ENCODE results near the gene S100A7. TPM values are rescaled to one million over a fixed set of nuclear protein-coding genes. Genes with fewer than 3 reads are reported as not detected.

Gene S100A7
- total and polyA plus RNA-seq, 3 donors from 2014 or later = not detected

DNA sequence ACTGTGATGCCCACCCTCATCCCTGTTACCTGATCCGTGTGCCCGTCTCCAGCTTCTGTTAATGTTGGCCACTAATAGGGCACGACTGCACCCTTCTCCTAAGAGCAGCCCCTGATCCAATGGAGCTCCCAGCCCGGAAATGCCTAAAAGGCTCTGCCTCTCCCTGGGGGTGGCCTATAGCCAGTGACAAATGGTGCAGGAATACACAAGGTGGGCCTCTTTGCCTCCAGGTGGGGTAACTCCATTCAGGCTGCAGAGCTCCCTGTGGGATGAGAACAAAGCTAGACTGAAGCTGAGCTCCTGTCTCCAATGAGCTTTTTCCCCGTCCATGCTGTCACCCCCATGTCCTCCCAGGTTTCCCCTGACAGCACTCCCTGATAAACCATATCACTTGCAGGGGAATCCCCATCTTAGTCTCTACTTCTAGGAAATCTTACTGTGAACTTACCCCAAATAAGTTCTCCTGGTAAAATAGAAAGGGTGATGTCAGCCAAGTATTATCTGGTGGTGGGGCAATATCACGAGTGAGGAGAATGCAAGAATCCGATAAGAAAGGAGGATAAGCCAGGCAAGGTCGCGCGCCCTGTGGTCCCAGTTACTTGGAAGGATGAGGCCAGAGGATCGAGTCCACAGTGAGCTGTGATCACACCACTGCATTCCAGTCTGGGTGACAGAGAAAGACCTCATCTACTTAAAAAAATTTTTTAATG lies 25.6 kb downstream of the S100A7 start:
- WGBS, 2 donors = 66 to 73% methylated on average over 11 of the region's 11 CpGs
- H3K36me3 ChIP-seq (ENCODE audit: low read depth, missing control alignments) = no peaks in the 10 kb centered on the region
- intact Hi-C loops (cut with DNase I; ENCODE audit: low total_unique reads) = no loop called here
- no peaks in the 10 kb centered on the region for H3K9me3 ChIP-seq
- no peaks in the 10 kb centered on the region for H3K27me3 ChIP-seq
- H3K4me1 ChIP-seq = no peaks in the 10 kb centered on the region
- TF ChIP-seq POLR2A (IDR thresholded peaks at IDR 0.05) = no peak
- TF ChIP-seq CTCF (IDR thresholded peaks at IDR 0.05) = no peak
- H3K4me3 ChIP-seq = no peak overlapping the region
- DNase-seq = no peak
- no peak overlapping the region for H3K27ac ChIP-seq

DNA sequence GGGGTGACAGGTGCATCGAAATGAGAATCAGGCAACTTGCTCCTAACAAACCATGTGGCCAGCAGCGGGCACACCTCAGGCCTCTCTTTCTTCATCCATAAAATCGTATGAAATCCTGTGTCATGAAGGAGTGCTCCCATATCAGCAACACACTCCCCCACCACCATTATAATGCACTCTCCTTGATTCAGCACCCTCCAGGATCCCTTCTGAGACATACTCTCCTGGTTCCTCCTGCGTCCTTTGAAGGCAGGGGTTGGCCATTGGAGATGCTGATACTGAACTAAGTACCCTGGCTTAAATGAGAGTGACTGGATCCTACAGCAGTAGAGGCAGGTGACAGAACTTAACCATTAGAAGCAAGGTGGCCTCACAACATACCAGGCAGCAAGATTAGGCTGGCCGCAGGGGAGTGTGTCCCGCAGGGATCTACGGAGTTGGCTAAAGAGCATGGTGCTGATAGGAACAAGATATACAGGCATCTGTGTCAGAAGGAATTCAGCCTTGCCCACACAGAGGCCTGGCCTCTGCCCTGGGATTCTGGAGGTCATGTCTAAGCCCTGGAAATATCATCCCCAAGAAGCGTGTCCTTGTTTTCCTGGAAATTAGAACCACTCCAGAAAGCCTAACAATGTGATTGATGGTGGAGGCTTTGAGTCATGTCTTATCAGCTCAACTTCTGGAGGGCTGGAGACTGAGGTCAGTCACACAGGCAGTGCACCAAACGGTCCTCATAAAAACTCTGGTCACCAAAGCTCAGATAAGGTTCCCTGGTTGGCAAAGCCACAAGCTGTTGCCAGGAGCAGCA lies 27.4 kb downstream of the S100A7 start:
- H3K27me3 ChIP-seq = no peaks in the 10 kb centered on the region
- DNase-seq = no peak
- H3K36me3 ChIP-seq (ENCODE audit: low read depth, missing control alignments) = no peaks in the 10 kb centered on the region
- intact Hi-C loops (cut with DNase I; ENCODE audit: low total_unique reads) = no loop called here
- 61 to 77% methylated on average over 8 to 9 of the region's 9 CpGs for WGBS, 2 donors
- no peaks in the 10 kb centered on the region for H3K9me3 ChIP-seq
- H3K4me1 ChIP-seq = no peaks in the 10 kb centered on the region
- H3K4me3 ChIP-seq = no peak overlapping the region
- H3K27ac ChIP-seq = no peak overlapping the region
- no peak for TF ChIP-seq CTCF (IDR thresholded peaks at IDR 0.05)
- TF ChIP-seq POLR2A (IDR thresholded peaks at IDR 0.05) = no peak

DNA sequence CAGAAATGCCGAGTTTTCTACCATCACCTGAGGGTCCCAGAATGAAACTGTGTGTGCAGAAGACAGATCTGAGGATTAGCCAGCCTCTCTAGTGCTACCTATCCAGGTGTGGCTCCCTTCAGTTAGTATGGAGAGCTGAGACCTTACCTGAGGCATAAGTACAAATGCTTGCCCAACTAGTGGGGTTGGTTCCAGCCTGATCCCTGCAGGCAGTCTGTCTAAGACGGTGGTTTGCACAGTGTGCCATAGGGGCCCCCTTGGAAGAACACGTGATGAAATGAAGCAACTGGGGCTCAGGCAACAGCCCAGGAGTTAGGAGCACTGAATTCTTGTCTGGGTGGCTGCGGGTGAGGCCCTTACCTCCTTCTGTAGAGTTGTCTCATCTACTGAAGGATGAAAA lies 28.5 kb downstream of the S100A7 start:
- H3K9me3 ChIP-seq = no peaks in the 10 kb centered on the region
- H3K36me3 ChIP-seq (ENCODE audit: low read depth, missing control alignments) = no peaks in the 10 kb centered on the region
- H3K4me3 ChIP-seq = no peak overlapping the region
- no peak overlapping the region for H3K27ac ChIP-seq
- no peaks in the 10 kb centered on the region for H3K27me3 ChIP-seq
- H3K4me1 ChIP-seq = no peaks in the 10 kb centered on the region
- TF ChIP-seq CTCF (IDR thresholded peaks at IDR 0.05) = no peak
- no peak for TF ChIP-seq POLR2A (IDR thresholded peaks at IDR 0.05)
- WGBS, 2 donors = 66 to 88% methylated on average over 4 of the region's 4 CpGs
- intact Hi-C loops (cut with DNase I; ENCODE audit: low total_unique reads) = no loop called here
- DNase-seq = no peak

- Histone ChIP-seq H3K9me3 (no peaks in the 10 kb centered on the region), H3K4me3 (no peak overlapping the region), H3K4me1 (no peaks in the 10 kb centered on the region), H3K27ac (no peak overlapping the region), H3K27me3 (no peaks in the 10 kb centered on the region), H3K36me3 (ENCODE audit: low read depth, missing control alignments) (no peaks in the 10 kb centered on the region)
- DNase-seq = no peak
- 75 to 84% methylated on average over 3 of the region's 3 CpGs for WGBS, 2 donors
- TF ChIP-seq CTCF (IDR thresholded peaks at IDR 0.05) (no peak), POLR2A (IDR thresholded peaks at IDR 0.05) (no peak)
- intact Hi-C loops (cut with DNase I; ENCODE audit: low total_unique reads) = no loop called here
These were observed 29.0 kb downstream of the S100A7 start for GRCh38 chr1:153431427-153431826.

Measured in testis (tissue), 3 donors.